NT2/D1 (cell line): ENCODE results near the gene OR10A5.

Source experiments
- DNase-seq: peaks from one replicate; pipeline ENCODE4 v3.0.0-alpha.2; 2011; ENCODE audit warnings: low read depth, low spot score
- H3K27me3 ChIP-seq: 2 replicates; pipeline ENCODE4 v1.6.0; 2011; ENCODE audit warnings: mild to moderate bottlenecking; ENCODE audit not compliant: insufficient read length, insufficient read depth
- H3K36me3 ChIP-seq: 2 replicates; pipeline ENCODE4 v1.6.1; 2011; ENCODE audit warnings: mild to moderate bottlenecking, low read length, mixed read lengths; ENCODE audit not compliant: insufficient read depth, insufficient read length
- H3K4me1 ChIP-seq: 2 replicates; pipeline ENCODE4 v1.5.1; 2011; ENCODE audit not compliant: insufficient read depth, insufficient read length
- H3K4me3 ChIP-seq: 2 replicates; pipeline ENCODE4 v1.5.1; 2011; ENCODE audit warnings: low read depth; ENCODE audit not compliant: insufficient read length
- H3K9ac ChIP-seq: 2 replicates; pipeline ENCODE4 v1.6.0; 2011; ENCODE audit warnings: low read depth; ENCODE audit not compliant: insufficient read length
- H3K9me3 ChIP-seq: 2 replicates; pipeline ENCODE4 v1.5.1; 2011; ENCODE audit warnings: mild to moderate bottlenecking, low read length; ENCODE audit not compliant: insufficient read depth
- SUZ12 ChIP-seq: IDR thresholded peaks from 2 replicates; pipeline ENCODE4 v1.6.1; 2011; ENCODE audit not compliant: insufficient read length, insufficient read depth; ENCODE audit errors: extremely low read depth
- YY1 ChIP-seq: IDR thresholded peaks from 2 replicates; pipeline ENCODE4 v1.6.1; 2011; ENCODE audit not compliant: insufficient read length, insufficient read depth
- ZNF274 ChIP-seq: IDR thresholded peaks from 2 replicates; pipeline ENCODE4 v1.6.1; 2011; ENCODE audit warnings: mild to moderate bottlenecking, low read depth, low read length

OR10A5 gene

DNA sequence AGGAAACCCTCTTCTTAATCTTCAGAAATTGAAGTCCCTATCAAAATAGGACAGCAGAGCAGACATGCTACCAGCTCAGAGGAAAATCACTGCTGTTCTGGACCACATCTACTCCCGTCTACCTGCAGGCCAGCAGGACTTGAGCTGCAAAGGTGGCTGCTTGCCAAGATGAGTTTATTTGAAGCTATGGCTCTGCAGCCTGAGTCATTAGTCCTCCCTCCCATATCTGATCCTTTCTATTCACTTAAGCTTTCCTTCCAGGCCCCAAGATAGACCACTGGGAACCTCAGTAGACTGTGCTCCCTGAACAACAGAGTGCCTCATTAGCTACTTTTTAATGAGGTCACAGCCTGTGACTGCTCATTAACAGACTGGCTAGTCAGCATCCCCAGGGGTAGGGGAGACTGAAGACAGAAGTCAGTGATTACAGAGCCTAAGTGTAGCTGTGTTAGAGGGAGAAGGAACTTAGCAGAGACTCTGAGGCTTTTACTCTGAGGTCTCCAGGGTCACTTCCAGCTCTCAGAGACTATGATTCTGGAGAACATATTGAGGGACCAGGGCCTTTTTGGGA lies 10.6 kb downstream of the OR10A5 start:
- Histone ChIP-seq H3K9me3 (peaks cover 7% of the 10 kb centered on the region), H3K4me3 (no peak overlapping the region), H3K27me3 (no peaks in the 10 kb centered on the region), H3K9ac (no peak overlapping the region), H3K4me1 (no peaks in the 10 kb centered on the region), H3K36me3 (no peaks in the 10 kb centered on the region)
- TF ChIP-seq ZNF274 (no peak), SUZ12 (no peak), YY1 (no peak)
- no peak for DNase-seq

DNA sequence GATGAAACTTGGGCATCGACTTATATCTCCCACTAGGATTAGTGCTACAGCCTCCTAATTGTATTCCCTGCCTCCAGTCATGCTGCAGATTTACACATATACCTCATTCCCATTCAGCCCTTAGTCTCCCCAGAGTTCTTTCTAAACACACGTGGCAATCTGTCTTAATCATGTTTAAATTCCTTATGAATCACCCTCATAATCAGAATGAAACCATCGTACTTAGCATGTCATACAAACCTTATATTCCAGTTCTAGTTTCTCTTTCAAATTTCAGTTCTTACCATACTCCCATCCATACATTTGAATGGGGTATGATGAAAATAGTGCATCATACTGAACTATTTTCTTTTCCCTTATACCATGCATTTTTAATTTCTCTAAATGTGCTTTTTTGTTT lies 11.4 kb downstream of the OR10A5 start:
- TF ChIP-seq YY1: no peak
- TF ChIP-seq SUZ12: no peak
- no peak for TF ChIP-seq ZNF274
- no peaks in the 10 kb centered on the region for H3K4me1 ChIP-seq
- H3K27me3 ChIP-seq: no peaks in the 10 kb centered on the region
- DNase-seq: no peak
- H3K9ac ChIP-seq: no peak overlapping the region
- no peak overlapping the region for H3K4me3 ChIP-seq
- no peaks in the 10 kb centered on the region for H3K36me3 ChIP-seq
- H3K9me3 ChIP-seq: peaks cover 7% of the 10 kb centered on the region

DNA sequence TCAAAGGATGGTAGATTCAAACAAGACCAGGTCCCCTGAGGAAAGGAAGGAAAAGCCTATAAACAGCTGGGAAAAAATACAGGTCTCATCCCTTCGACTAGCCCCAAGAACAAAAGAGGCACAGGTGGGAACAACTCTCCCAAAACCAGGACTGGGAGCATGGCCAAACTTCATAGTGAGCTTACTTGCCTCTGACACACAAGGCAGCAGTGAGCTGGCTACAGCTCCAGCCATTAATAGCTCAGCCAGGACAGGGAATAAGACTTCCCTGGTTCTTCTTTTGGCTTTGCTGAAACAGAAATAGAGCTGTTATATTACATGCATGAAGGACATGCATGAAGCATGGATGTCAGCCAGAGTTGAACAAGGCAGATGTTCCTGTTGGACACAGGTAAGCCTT lies 17.5 kb downstream of the OR10A5 start, which contains the start of gene OR10A2:
Gene OR10A2, plus strand, starts transcription at position 97 of the 400 bp plus-strand sequence. CDS start 6,698 bp downstream, outside the sequence.
- DNase-seq: no peak
- no peak within 1 kb of the TSS for H3K4me3 ChIP-seq
- no peaks in the 10 kb centered on the region for H3K36me3 ChIP-seq
- no peaks in the 10 kb centered on the region for H3K9me3 ChIP-seq
- H3K9ac ChIP-seq: no peak within 1 kb of the TSS
- no peaks in the 10 kb centered on the region for H3K4me1 ChIP-seq
- no peaks in the 10 kb centered on the region for H3K27me3 ChIP-seq
- TF ChIP-seq YY1 (no peak), ZNF274 (no peak), SUZ12 (no peak)

DNA sequence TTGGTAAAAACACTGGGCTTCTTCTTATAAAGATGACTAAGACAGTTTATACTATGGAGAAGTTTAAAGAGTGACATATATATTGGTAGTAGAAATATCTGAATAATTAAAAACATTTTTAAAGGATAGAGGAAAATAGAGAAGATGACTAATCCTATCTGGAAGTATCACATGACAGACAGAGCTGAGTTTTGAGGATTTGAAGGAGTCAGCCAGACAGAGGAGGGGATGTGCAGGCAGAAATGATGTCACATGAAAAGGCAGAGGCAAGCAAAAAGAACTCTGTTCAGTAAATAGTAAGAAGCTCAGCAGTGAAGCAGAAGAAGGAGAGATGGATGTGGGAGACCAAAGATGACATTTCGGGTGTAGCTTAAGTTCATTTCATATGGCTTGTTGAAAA lies 19.0 kb downstream of the OR10A5 start:
- H3K9ac ChIP-seq: no peak overlapping the region
- no peaks in the 10 kb centered on the region for H3K4me1 ChIP-seq
- TF ChIP-seq YY1 (no peak), SUZ12 (no peak), ZNF274 (no peak)
- H3K4me3 ChIP-seq: no peak overlapping the region
- no peaks in the 10 kb centered on the region for H3K27me3 ChIP-seq
- no peak for DNase-seq
- H3K36me3 ChIP-seq: no peaks in the 10 kb centered on the region
- no peaks in the 10 kb centered on the region for H3K9me3 ChIP-seq

DNA sequence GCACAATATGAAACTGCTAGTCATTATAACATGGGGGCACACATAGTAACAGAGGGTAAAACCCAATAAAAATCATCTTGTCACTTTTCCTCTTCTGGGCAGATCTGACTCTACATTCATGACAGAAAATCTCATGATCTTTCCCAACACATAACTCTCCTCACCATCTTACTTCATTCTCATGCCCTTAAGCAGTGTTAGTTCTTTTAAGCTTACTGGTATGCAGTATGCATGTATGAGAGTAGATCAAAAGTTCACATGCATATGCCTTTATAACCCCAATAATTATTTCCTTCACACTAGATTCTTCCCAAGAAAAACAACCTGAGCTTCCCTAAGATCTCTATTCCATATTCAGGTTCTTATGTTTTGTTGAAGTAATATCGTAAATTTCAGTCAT lies 25.8 kb downstream of the OR10A5 start:
- no peak for DNase-seq
- no peaks in the 10 kb centered on the region for H3K36me3 ChIP-seq
- H3K9me3 ChIP-seq: no peaks in the 10 kb centered on the region
- TF ChIP-seq ZNF274 (no peak), SUZ12 (no peak), YY1 (no peak)
- H3K27me3 ChIP-seq: no peaks in the 10 kb centered on the region
- no peak overlapping the region for H3K4me3 ChIP-seq
- no peak overlapping the region for H3K9ac ChIP-seq
- no peaks in the 10 kb centered on the region for H3K4me1 ChIP-seq

DNA sequence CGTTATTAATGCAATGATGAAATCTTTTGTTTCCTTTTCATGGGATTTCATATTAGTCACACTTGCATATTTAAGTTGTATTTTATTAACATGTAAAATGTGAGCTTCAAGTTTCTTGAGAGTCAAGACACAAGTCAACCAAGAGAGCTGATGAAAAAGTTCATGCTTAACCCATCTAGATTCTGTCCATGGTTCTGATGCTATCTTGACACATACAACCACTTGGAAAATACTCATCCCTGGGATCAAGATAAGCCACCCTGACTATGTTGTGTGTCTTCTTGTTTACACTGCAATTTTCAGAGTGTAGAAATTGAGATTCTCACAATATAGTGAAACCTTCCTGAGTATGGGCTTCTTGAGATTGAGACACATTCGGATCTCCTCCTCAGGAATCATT lies 30.3 kb downstream of the OR10A5 start:
- H3K4me1 ChIP-seq: no peaks in the 10 kb centered on the region

DNA sequence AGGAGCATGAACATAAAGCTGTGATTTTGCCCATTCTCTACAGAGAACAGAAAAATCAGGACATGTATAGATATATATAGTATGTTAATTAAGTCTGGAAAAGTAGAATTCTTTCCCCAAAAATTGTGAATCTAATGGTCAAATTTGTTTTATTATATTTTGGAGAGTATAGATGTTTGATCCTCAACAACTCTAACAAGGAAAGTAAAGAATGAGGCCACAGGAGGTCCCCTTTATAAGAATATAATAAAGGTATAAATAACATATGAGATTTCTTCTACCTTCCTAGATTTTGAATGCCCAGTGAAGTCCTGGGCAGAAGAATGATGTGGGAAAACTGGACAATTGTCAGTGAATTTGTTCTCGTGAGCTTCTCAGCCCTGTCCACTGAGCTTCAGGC lies 30.8 kb downstream of the OR10A5 start, which contains the start of gene OR10A4:
Gene OR10A4, plus strand, starts transcription at position 301 of the 400 bp plus-strand sequence. Its CDS starts 23 bp downstream, at position 324.
- DNase-seq: no peak
- TF ChIP-seq SUZ12 (no peak), ZNF274 (no peak), YY1 (no peak)
- no peaks in the 10 kb centered on the region for H3K36me3 ChIP-seq
- H3K27me3 ChIP-seq: no peaks in the 10 kb centered on the region
- no peak within 1 kb of the TSS for H3K4me3 ChIP-seq
- no peaks in the 10 kb centered on the region for H3K4me1 ChIP-seq
- H3K9me3 ChIP-seq: no peaks in the 10 kb centered on the region
- H3K9ac ChIP-seq: no peak within 1 kb of the TSS

More for the DNA sequence above, 30.3 kb downstream of the OR10A5 start:
- Histone ChIP-seq H3K9me3 (no peaks in the 10 kb centered on the region), H3K9ac (no peak overlapping the region), H3K4me3 (no peak overlapping the region), H3K27me3 (no peaks in the 10 kb centered on the region), H3K36me3 (no peaks in the 10 kb centered on the region)
- DNase-seq: no peak
- no peak for TF ChIP-seq SUZ12
- TF ChIP-seq ZNF274: no peak
- TF ChIP-seq YY1: no peak
